OCI-LY3 (cell line): Measurements from ENCODE around the gene GPR12.

Experiments used
- CTCF ChIP-seq: fragments of 200-600, 300-600 bp; sonication (generic); IDR thresholded peaks from 2 replicates; pipeline ENCODE4 v1.5.1; 2014; ENCODE audit warnings: antibody characterized with exemption, low read length, low read depth
- EZH2phosphoT487 ChIP-seq: fragments of 200-600 bp; shearing (Covaris generic); IDR thresholded peaks from 2 replicates; pipeline ENCODE4 v1.6.1; 2018; ENCODE audit warnings: antibody characterized with exemption, mixed run types, low read depth

DNA sequence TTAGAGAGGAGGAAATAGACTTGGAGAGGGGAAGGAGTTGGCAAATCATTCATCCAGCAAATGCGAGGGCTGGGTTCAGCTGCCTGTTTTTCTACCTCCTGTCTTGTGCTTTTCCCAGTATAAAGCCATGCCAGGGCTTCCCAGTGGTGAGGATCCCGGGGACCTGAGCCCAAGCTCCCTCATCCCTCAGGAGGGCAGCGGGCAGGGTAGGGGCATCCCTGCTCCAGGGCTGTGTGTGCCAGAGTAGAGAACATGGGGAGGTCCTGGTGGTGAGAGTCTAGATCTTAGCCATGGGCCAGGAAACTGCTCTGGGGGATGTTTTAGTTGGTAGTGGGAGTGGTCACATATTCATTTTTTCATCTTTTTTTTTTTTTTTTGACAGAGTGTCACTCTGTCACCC lies 43.6 kb downstream of the GPR12 start:
- TF ChIP-seq CTCF, result no peak
- no peak for TF ChIP-seq EZH2phosphoT487
